Suprapubic skin (tissue), 4 donors: Measurements from ENCODE around the gene BBC3. TPM values are rescaled to one million over a fixed set of nuclear protein-coding genes. Genes with fewer than 3 reads are reported as not detected.

Experiments used
- DNase-seq, 2 donors: peaks; one replicate each; pipeline ENCODE4 v3.0.0-alpha.2; 2019; ENCODE audit warnings: low spot score in 2 of 2
- H3K27ac ChIP-seq: fragments of 200-600 bp; sonication (generic); one replicate; pipeline ENCODE4 v1.5.1; 2019
- H3K27me3 ChIP-seq: fragments of 200-600 bp; sonication (generic); one replicate; pipeline ENCODE4 v1.5.1; 2019
- H3K36me3 ChIP-seq: fragments of 200-600 bp; sonication (generic); one replicate; pipeline ENCODE4 v1.5.1; 2019
- H3K4me1 ChIP-seq: fragments of 200-600 bp; sonication (generic); one replicate; pipeline ENCODE4 v1.5.1; 2019
- H3K4me3 ChIP-seq: fragments of 200-600 bp; sonication (generic); one replicate; pipeline ENCODE4 v1.5.1; 2019; ENCODE audit warnings: mild to moderate bottlenecking
- H3K9me3 ChIP-seq: fragments of 200-600 bp; sonication (generic); one replicate; pipeline ENCODE4 v1.5.1; 2019
- CTCF ChIP-seq, 2 donors: fragments of 200-600 bp in 1 of 2; fragments of 450-650 bp in 1 of 2; sonication (generic) in 1 of 2; IDR thresholded peaks; one replicate each; pipeline ENCODE4 v1.5.1; 2016 to 2019; ENCODE audit warnings: antibody characterized with exemption in 2 of 2, mild to moderate bottlenecking in 1 of 2, moderate library complexity in 1 of 2
- EP300 ChIP-seq: sonication (generic); formaldehyde crosslinking; IDR thresholded peaks from one replicate; pipeline ENCODE4 v1.6.1; 2017; ENCODE audit warnings: antibody characterized with exemption
- POLR2A ChIP-seq, 2 donors: fragments of 450-650 bp; IDR thresholded peaks; one replicate each; pipeline ENCODE4 v1.6.1; 2017; ENCODE audit warnings: antibody characterized with exemption in 2 of 2, mild to moderate bottlenecking in 2 of 2, moderate library complexity in 2 of 2
- POLR2AphosphoS5 ChIP-seq, 3 donors: sonication (generic); formaldehyde crosslinking; IDR thresholded peaks; one replicate each; pipeline ENCODE4 v1.6.1; 2017; ENCODE audit warnings: antibody characterized with exemption in 3 of 3
- WGBS: methylation state at CpG from one replicate; pipeline ENCODE4 v1.1.5; 2018; 5-methylcytosine and 5-hydroxymethylcytosine counted together
- total RNA-seq, 4 donors: library from RNA; depleted of rRNA; stranded (reverse); fragments of >200 nt; gene quantifications; one replicate each; pipeline ENCODE4 v1.1.0, GENCODE V29; 2016

The BBC3 gene
- total RNA-seq, 4 donors from 2014 or later = 5.6 to 13.6 (median 9.7) TPM

GRCh38 chr19:47187797-47188196, 43.2 kb downstream of the BBC3 start:
- 92% methylated on average over 6 of the region's 6 CpGs for WGBS
- H3K27me3 ChIP-seq = no peaks in the 10 kb centered on the region
- peaks cover 6% of the 10 kb centered on the region for H3K36me3 ChIP-seq
- no peaks in the 10 kb centered on the region for H3K9me3 ChIP-seq
- no peak for DNase-seq
- no peak overlapping the region for H3K4me3 ChIP-seq
- H3K4me1 ChIP-seq = peaks cover 39% of the 10 kb centered on the region
- TF ChIP-seq POLR2AphosphoS5 (IDR thresholded peaks at IDR 0.05) = no peak
- no peak for TF ChIP-seq CTCF (IDR thresholded peaks at IDR 0.05)
- TF ChIP-seq EP300 = no peak
- no peak for TF ChIP-seq POLR2A (IDR thresholded peaks at IDR 0.05)
- H3K27ac ChIP-seq = no peak overlapping the region

- no peak overlapping the region for H3K4me3 ChIP-seq
- no peak for DNase-seq
- H3K27me3 ChIP-seq = no peaks in the 10 kb centered on the region
- H3K4me1 ChIP-seq = peaks cover 39% of the 10 kb centered on the region
- peaks cover 6% of the 10 kb centered on the region for H3K36me3 ChIP-seq
- 86% methylated on average over 2 of the region's 2 CpGs for WGBS
- H3K27ac ChIP-seq = no peak overlapping the region
- H3K9me3 ChIP-seq = no peaks in the 10 kb centered on the region
- TF ChIP-seq EP300 (no peak), CTCF (IDR thresholded peaks at IDR 0.05) (no peak), POLR2AphosphoS5 (IDR thresholded peaks at IDR 0.05) (no peak), POLR2A (IDR thresholded peaks at IDR 0.05) (no peak)
These were observed 43.7 kb downstream of the BBC3 start for GRCh38 chr19:47187335-47187655.

GRCh38 chr19:47186446-47187334, 44.3 kb downstream of the BBC3 start:
- TF ChIP-seq POLR2A (IDR thresholded peaks at IDR 0.05) = no peak
- TF ChIP-seq EP300 = no peak
- no peak for TF ChIP-seq POLR2AphosphoS5 (IDR thresholded peaks at IDR 0.05)
- TF ChIP-seq CTCF (IDR thresholded peaks at IDR 0.05) = no peak
- Histone ChIP-seq H3K9me3 (no peaks in the 10 kb centered on the region), H3K4me3 (no peak overlapping the region), H3K27me3 (no peaks in the 10 kb centered on the region), H3K36me3 (peaks cover 6% of the 10 kb centered on the region), H3K27ac (no peak overlapping the region), H3K4me1 (peaks cover 39% of the 10 kb centered on the region)
- WGBS = 81% methylated on average over 17 of the region's 17 CpGs
- no peak for DNase-seq

GRCh38 chr19:47183601-47184000, 47.4 kb downstream of the BBC3 start:
- H3K27me3 ChIP-seq = no peaks in the 10 kb centered on the region
- WGBS = 43% methylated on average over 2 of the region's 2 CpGs
- no peaks in the 10 kb centered on the region for H3K9me3 ChIP-seq
- H3K36me3 ChIP-seq = peaks cover 6% of the 10 kb centered on the region
- TF ChIP-seq EP300 = no peak
- TF ChIP-seq POLR2A (IDR thresholded peaks at IDR 0.05) = no peak
- no peak for TF ChIP-seq POLR2AphosphoS5 (IDR thresholded peaks at IDR 0.05)
- no peak for TF ChIP-seq CTCF (IDR thresholded peaks at IDR 0.05)
- H3K4me3 ChIP-seq = no peak overlapping the region
- H3K27ac ChIP-seq = peak overlapping the region; percentile 5
- H3K4me1 ChIP-seq = peaks cover 10% of the 10 kb centered on the region
- no peak for DNase-seq

GRCh38 chr19:47179653-47180310, 51.2 kb downstream of the BBC3 start:
- no peak for DNase-seq
- Histone ChIP-seq H3K9me3 (no peaks in the 10 kb centered on the region), H3K4me1 (peaks cover 26% of the 10 kb centered on the region), H3K36me3 (peaks cover 6% of the 10 kb centered on the region), H3K27ac (no peak overlapping the region), H3K27me3 (no peaks in the 10 kb centered on the region), H3K4me3 (no peak overlapping the region)
- TF ChIP-seq POLR2A (IDR thresholded peaks at IDR 0.05) = no peak
- TF ChIP-seq EP300 = no peak
- TF ChIP-seq POLR2AphosphoS5 (IDR thresholded peaks at IDR 0.05) = no peak
- TF ChIP-seq CTCF (IDR thresholded peaks at IDR 0.05) = no peak
- 77% methylated on average over 4 of the region's 4 CpGs for WGBS
